Activated naive CD4-positive, alpha-beta T cell treated with anti-CD3 and anti-CD28 coated beads, Interleukin-2, amount 10 ng/mL, durations not matched to agents 5 hours and 36 hours (primary cell): ENCODE results near the gene TMEM184B. TPM values are rescaled to one million over a fixed set of nuclear protein-coding genes. Genes with fewer than 3 reads are reported as not detected.

Experiments
- total RNA-seq, 2 experiments: library from RNA; stranded (reverse); gene quantifications; one replicate each; pipeline ENCODE4 v1.2.3, GENCODE V29; 2021

TMEM184B gene
- total RNA-seq, result 10 to 100 TPM; 39.6 to 39.9 TPM

GRCh38 chr22:38272373-38273134 is at the start of gene TMEM184B:
TMEM184B (minus strand) TSS chr22:38273010; CDS start chr22:38247961, 25,049 bp downstream.

GRCh38 chr22:38317122-38317994 is 44.5 kb upstream of the TMEM184B start, which contains the start of gene CSNK1E:
CSNK1E (minus strand) TSS chr22:38317433; CDS start chr22:38314157, 3,276 bp downstream.

GRCh38 chr22:38201711-38202436 is 70.9 kb downstream of the TMEM184B start, which contains the start of gene MAFF:
MAFF (plus strand) TSS chr22:38201994; CDS start chr22:38213854, 11,860 bp downstream.

GRCh38 chr22:38181453-38182200 is 91.2 kb downstream of the TMEM184B start, which contains the start of gene PLA2G6:
PLA2G6 (minus strand) TSS chr22:38181830; CDS start chr22:38169426, 12,404 bp downstream.

Other genes starting within 250 kb of the TMEM184B start
- gene PICK1, start 215.6 kb downstream of the TMEM184B start, total RNA-seq, result 10 to 100 TPM; 16.5 to 19.0 TPM
- gene SLC16A8, start 188.8 kb downstream of the TMEM184B start, total RNA-seq, result not detected
- gene BAIAP2L2, start 162.3 kb downstream of the TMEM184B start, total RNA-seq, result 1 to 10 TPM in 1 of 2 experiments, under 1 TPM in 1; 0.78 to 1.1 TPM
- gene PLA2G6, start 91.2 kb downstream of the TMEM184B start, total RNA-seq, result 10 to 100 TPM; 84.4 to 95.5 TPM
- gene MAFF, start 71.0 kb downstream of the TMEM184B start, total RNA-seq, result 1 to 10 TPM; 8.4 to 8.8 TPM
- 10 to 100 TPM; 75.9 to 76.2 TPM for gene CSNK1E, start 44.4 kb upstream of the TMEM184B start, total RNA-seq
- gene KCNJ4, start 182.2 kb upstream of the TMEM184B start, total RNA-seq, result not detected
- gene KDELR3, start 195.1 kb upstream of the TMEM184B start, total RNA-seq, result under 1 TPM; 0.38 to 0.72 TPM
- gene DDX17, start 233.3 kb upstream of the TMEM184B start, total RNA-seq, result 100 to 1,000 TPM; 552 to 558 TPM